IPS-15b (cell line): ENCODE data around the gene NID1.
"Not testable (repeated sequence)": the region's sequence is repeated elsewhere in the genome, so short reads cannot be mapped to it uniquely, and the experiment has no call there.

ENCODE experiments used
- H3K27me3 ChIP-seq: one replicate; pipeline ENCODE4 v1.6.1; 2013; ENCODE audit warnings: low read length; ENCODE audit not compliant: control insufficient read depth, insufficient read depth
- H3K36me3 ChIP-seq: one replicate; pipeline ENCODE4 v1.6.1; 2013; ENCODE audit warnings: low read length; ENCODE audit not compliant: control insufficient read depth, insufficient read depth
- H3K4me1 ChIP-seq: one replicate; pipeline ENCODE4 v1.6.1; 2013; ENCODE audit warnings: mild to moderate bottlenecking, low read length; ENCODE audit not compliant: control insufficient read depth, insufficient read depth
- H3K4me3 ChIP-seq: one replicate; pipeline ENCODE4 v1.5.1; 2013; ENCODE audit warnings: low read depth, low read length
- H3K9ac ChIP-seq: one replicate; pipeline ENCODE4 v1.6.1; 2013; ENCODE audit warnings: low read depth, mild to moderate bottlenecking, low read length
- H3K9me3 ChIP-seq: one replicate; pipeline ENCODE4 v1.6.1; 2013; ENCODE audit warnings: mild to moderate bottlenecking, low read length; ENCODE audit not compliant: control insufficient read depth, insufficient read depth

NID1 gene

GRCh38 chr1:236016782-236017400 is 48.0 kb downstream of the NID1 start:
- H3K27me3 ChIP-seq, result no peaks in the 10 kb centered on the region
- no peaks in the 10 kb centered on the region for H3K4me1 ChIP-seq
- H3K4me3 ChIP-seq, result no peak overlapping the region
- H3K36me3 ChIP-seq, result no peaks in the 10 kb centered on the region
- no peak overlapping the region for H3K9ac ChIP-seq
- no peaks in the 10 kb centered on the region for H3K9me3 ChIP-seq

- no peak overlapping the region for H3K9ac ChIP-seq
- H3K4me1 ChIP-seq, result no peaks in the 10 kb centered on the region
- H3K9me3 ChIP-seq, result no peaks in the 10 kb centered on the region
- no peaks in the 10 kb centered on the region for H3K27me3 ChIP-seq
- no peaks in the 10 kb centered on the region for H3K36me3 ChIP-seq
- no peak overlapping the region for H3K4me3 ChIP-seq
Observed at GRCh38 chr1:236016083-236016482, 48.8 kb downstream of the NID1 start.

GRCh38 chr1:236015539-236015938 is 49.4 kb downstream of the NID1 start:
- Histone ChIP-seq H3K9me3 (no peaks in the 10 kb centered on the region), H3K27me3 (no peaks in the 10 kb centered on the region), H3K4me3 (no peak overlapping the region), H3K36me3 (no peaks in the 10 kb centered on the region), H3K9ac (no peak overlapping the region), H3K4me1 (no peaks in the 10 kb centered on the region)

GRCh38 chr1:236013330-236013729 is 51.6 kb downstream of the NID1 start:
- Histone ChIP-seq H3K4me1 (no peaks in the 10 kb centered on the region), H3K4me3 (no peak overlapping the region), H3K36me3 (no peaks in the 10 kb centered on the region), H3K9ac (no peak overlapping the region), H3K27me3 (no peaks in the 10 kb centered on the region), H3K9me3 (no peaks in the 10 kb centered on the region)

GRCh38 chr1:236011641-236012040 is 53.2 kb downstream of the NID1 start:
- H3K36me3 ChIP-seq, result no peaks in the 10 kb centered on the region
- H3K9me3 ChIP-seq, result no peaks in the 10 kb centered on the region
- H3K4me1 ChIP-seq, result no peaks in the 10 kb centered on the region
- no peak overlapping the region for H3K4me3 ChIP-seq
- H3K9ac ChIP-seq, result no peak overlapping the region
- H3K27me3 ChIP-seq, result no peaks in the 10 kb centered on the region

GRCh38 chr1:236010443-236010842 is 54.4 kb downstream of the NID1 start:
- no peaks in the 10 kb centered on the region for H3K27me3 ChIP-seq
- no peaks in the 10 kb centered on the region for H3K9me3 ChIP-seq
- no peak overlapping the region for H3K4me3 ChIP-seq

GRCh38 chr1:236009857-236010256 is 55.0 kb downstream of the NID1 start:
- no peaks in the 10 kb centered on the region for H3K36me3 ChIP-seq
- H3K4me1 ChIP-seq, result no peaks in the 10 kb centered on the region
- H3K27me3 ChIP-seq, result no peaks in the 10 kb centered on the region
- no peaks in the 10 kb centered on the region for H3K9me3 ChIP-seq
- H3K9ac ChIP-seq, result no peak overlapping the region
- no peak overlapping the region for H3K4me3 ChIP-seq

More at GRCh38 chr1:236010443-236010842, 54.4 kb downstream of the NID1 start:
- Histone ChIP-seq H3K9ac (no peak overlapping the region), H3K4me1 (no peaks in the 10 kb centered on the region), H3K36me3 (no peaks in the 10 kb centered on the region)

GRCh38 chr1:236009191-236009590 is 55.7 kb downstream of the NID1 start:
- Histone ChIP-seq H3K4me3 (no peak overlapping the region), H3K4me1 (no peaks in the 10 kb centered on the region), H3K27me3 (no peaks in the 10 kb centered on the region), H3K9me3 (no peaks in the 10 kb centered on the region), H3K36me3 (no peaks in the 10 kb centered on the region), H3K9ac (no peak overlapping the region)

GRCh38 chr1:236007781-236008180 is 57.1 kb downstream of the NID1 start:
- H3K4me1 ChIP-seq, result no peaks in the 10 kb centered on the region
- no peaks in the 10 kb centered on the region for H3K9me3 ChIP-seq
- no peaks in the 10 kb centered on the region for H3K36me3 ChIP-seq
- H3K27me3 ChIP-seq, result no peaks in the 10 kb centered on the region
- no peak overlapping the region for H3K4me3 ChIP-seq
- no peak overlapping the region for H3K9ac ChIP-seq

- H3K9me3 ChIP-seq, H3K4me3 ChIP-seq, H3K9ac ChIP-seq, H3K4me1 ChIP-seq, H3K27me3 ChIP-seq, H3K36me3 ChIP-seq: not testable (repeated sequence)
Observed at GRCh38 chr1:236003058-236003457, 61.8 kb downstream of the NID1 start.

GRCh38 chr1:236002572-236002971 is 62.3 kb downstream of the NID1 start:
- no peaks in the 10 kb centered on the region for H3K36me3 ChIP-seq
- no peak overlapping the region for H3K9ac ChIP-seq
- H3K27me3 ChIP-seq, result no peaks in the 10 kb centered on the region
- no peaks in the 10 kb centered on the region for H3K4me1 ChIP-seq
- H3K9me3 ChIP-seq, result no peaks in the 10 kb centered on the region
- no peak overlapping the region for H3K4me3 ChIP-seq

GRCh38 chr1:236002025-236002390 is 62.9 kb downstream of the NID1 start:
- no peaks in the 10 kb centered on the region for H3K36me3 ChIP-seq
- no peaks in the 10 kb centered on the region for H3K4me1 ChIP-seq
- no peaks in the 10 kb centered on the region for H3K9me3 ChIP-seq
- no peak overlapping the region for H3K4me3 ChIP-seq
- no peaks in the 10 kb centered on the region for H3K27me3 ChIP-seq
- H3K9ac ChIP-seq, result no peak overlapping the region
